Measurements from ENCODE around the gene SPPL2C.

The SPPL2C gene, protein sequence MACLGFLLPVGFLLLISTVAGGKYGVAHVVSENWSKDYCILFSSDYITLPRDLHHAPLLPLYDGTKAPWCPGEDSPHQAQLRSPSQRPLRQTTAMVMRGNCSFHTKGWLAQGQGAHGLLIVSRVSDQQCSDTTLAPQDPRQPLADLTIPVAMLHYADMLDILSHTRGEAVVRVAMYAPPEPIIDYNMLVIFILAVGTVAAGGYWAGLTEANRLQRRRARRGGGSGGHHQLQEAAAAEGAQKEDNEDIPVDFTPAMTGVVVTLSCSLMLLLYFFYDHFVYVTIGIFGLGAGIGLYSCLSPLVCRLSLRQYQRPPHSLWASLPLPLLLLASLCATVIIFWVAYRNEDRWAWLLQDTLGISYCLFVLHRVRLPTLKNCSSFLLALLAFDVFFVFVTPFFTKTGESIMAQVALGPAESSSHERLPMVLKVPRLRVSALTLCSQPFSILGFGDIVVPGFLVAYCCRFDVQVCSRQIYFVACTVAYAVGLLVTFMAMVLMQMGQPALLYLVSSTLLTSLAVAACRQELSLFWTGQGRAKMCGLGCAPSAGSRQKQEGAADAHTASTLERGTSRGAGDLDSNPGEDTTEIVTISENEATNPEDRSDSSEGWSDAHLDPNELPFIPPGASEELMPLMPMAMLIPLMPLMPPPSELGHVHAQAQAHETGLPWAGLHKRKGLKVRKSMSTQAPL

DNA sequence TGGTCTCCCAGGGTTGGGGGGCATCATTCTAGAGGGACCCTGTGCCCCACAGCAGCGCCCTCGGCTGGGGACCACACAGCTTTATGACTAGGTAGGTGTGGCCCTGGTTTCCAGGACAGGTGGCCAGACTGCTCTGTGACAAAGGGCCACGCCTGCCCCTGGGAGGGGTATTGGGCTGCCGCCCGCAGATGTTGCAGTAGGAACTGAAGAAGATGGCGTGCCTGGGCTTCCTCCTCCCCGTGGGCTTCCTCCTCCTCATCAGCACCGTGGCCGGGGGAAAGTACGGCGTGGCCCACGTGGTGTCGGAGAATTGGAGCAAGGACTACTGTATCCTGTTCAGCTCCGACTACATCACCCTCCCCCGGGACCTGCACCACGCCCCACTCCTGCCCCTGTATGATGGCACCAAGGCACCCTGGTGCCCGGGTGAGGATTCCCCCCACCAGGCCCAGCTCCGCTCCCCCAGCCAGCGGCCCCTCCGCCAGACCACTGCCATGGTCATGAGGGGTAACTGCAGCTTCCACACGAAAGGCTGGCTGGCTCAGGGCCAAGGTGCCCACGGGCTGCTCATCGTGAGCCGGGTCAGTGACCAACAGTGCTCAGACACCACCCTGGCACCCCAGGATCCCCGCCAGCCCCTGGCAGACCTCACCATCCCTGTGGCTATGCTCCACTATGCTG, at the start of gene SPPL2C:
Gene SPPL2C, plus strand, starts transcription at position 187 of the 681 bp plus-strand sequence. Its CDS starts 26 bp downstream, at position 213.
- H3K27ac Mint-ChIP-seq, result no peak within 1 kb of the TSS
- H3K27me3 Mint-ChIP-seq (ENCODE audit: low read depth, poor library complexity), result peaks cover 13% of the 10 kb centered on the region
- H3K4me3 Mint-ChIP-seq, result no peak within 1 kb of the TSS
- TF ChIP-seq, protein P1, sequence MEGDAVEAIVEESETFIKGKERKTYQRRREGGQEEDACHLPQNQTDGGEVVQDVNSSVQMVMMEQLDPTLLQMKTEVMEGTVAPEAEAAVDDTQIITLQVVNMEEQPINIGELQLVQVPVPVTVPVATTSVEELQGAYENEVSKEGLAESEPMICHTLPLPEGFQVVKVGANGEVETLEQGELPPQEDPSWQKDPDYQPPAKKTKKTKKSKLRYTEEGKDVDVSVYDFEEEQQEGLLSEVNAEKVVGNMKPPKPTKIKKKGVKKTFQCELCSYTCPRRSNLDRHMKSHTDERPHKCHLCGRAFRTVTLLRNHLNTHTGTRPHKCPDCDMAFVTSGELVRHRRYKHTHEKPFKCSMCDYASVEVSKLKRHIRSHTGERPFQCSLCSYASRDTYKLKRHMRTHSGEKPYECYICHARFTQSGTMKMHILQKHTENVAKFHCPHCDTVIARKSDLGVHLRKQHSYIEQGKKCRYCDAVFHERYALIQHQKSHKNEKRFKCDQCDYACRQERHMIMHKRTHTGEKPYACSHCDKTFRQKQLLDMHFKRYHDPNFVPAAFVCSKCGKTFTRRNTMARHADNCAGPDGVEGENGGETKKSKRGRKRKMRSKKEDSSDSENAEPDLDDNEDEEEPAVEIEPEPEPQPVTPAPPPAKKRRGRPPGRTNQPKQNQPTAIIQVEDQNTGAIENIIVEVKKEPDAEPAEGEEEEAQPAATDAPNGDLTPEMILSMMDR (IDR thresholded peaks at IDR 0.05), result no peak
- H3K9me3 Mint-ChIP-seq, result no peaks in the 10 kb centered on the region
- DNase-seq, result no peak
- no peaks in the 10 kb centered on the region for H3K36me3 Mint-ChIP-seq (ENCODE audit: low read depth)
- no peaks in the 10 kb centered on the region for H3K4me1 Mint-ChIP-seq

DNA sequence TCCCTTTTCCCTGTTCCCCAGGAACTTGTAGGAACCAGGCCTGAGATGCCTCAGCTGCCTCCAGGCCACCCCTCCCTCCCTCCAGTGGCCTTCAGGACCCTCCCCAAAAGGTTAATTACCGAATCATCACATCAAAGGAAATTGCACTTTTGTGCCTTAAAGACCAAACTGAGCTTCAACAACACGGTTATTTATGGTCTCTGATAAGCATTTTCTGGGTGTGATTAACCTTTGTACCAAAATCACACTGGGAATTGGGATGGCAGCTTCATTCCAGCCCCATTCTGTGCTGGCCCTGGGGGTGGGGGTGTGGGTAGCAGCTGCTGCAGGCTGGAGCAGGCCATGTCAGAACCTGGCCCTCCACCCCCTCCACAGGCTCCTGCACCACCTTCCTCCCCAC, 43.9 kb upstream of the SPPL2C start:
- TF ChIP-seq, protein P1 (IDR thresholded peaks at IDR 0.05), result no peak
- Mint-ChIP-seq H3K27ac (no peak overlapping the region), H3K4me3 (no peak overlapping the region), H3K27me3 (ENCODE audit: low read depth, poor library complexity) (peaks cover 12% of the 10 kb centered on the region), H3K36me3 (ENCODE audit: low read depth) (no peaks in the 10 kb centered on the region), H3K4me1 (peaks cover 29% of the 10 kb centered on the region), H3K9me3 (no peaks in the 10 kb centered on the region)
- DNase-seq, result no peak

DNA sequence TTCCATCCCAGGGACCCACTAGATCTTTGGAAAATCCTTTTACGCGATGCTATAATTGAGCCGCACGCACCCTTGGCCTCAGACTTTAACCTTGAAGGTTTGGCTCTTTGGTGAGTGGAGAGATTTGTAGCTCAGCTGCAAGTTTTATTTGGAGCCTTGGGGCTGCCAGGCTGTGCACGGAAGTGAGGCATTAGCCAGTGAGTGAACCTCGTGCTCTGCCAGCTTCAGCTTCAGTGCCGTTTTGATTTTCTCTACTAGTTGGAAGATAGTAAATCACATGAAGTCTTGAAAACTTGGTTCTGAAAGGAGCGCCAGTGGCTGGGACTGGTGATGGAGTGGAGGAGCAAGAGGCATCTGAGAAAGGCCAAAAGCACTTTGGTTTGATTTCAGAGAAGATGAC, 43.3 kb upstream of the SPPL2C start:
- no peaks in the 10 kb centered on the region for H3K9me3 Mint-ChIP-seq
- TF ChIP-seq, protein P1 (IDR thresholded peaks at IDR 0.05), result no peak
- H3K27me3 Mint-ChIP-seq (ENCODE audit: low read depth, poor library complexity), result peaks cover 16% of the 10 kb centered on the region
- peaks cover 25% of the 10 kb centered on the region for H3K4me1 Mint-ChIP-seq
- H3K27ac Mint-ChIP-seq, result no peak overlapping the region
- no peaks in the 10 kb centered on the region for H3K36me3 Mint-ChIP-seq (ENCODE audit: low read depth)
- no peak for DNase-seq
- H3K4me3 Mint-ChIP-seq, result no peak overlapping the region

DNA sequence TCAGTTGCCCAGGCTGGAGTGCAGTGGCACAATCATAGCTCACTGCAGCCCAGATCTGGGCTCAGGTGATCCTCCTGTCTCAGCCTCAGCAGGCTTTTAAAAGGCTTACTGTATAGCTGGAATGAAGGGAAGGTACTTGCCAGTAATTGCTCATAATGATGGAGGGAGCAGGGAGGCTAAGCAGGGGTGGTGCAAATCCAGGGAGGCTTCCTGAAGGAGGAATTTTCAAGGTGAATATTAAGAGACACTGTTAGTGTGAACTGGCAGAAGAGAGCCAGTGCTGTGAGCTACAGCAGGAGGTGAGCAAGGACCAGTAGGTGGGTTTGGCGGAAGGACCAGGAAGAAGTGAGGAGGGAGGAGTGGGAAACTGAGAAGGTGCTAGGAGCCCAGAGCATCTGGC, 35.8 kb upstream of the SPPL2C start:
- Mint-ChIP-seq H3K9me3 (no peaks in the 10 kb centered on the region), H3K27ac (no peak overlapping the region), H3K4me3 (no peak overlapping the region), H3K4me1 (peaks cover 13% of the 10 kb centered on the region), H3K27me3 (ENCODE audit: low read depth, poor library complexity) (peaks cover 14% of the 10 kb centered on the region), H3K36me3 (ENCODE audit: low read depth) (no peaks in the 10 kb centered on the region)
- no peak for DNase-seq
- TF ChIP-seq, protein P1 (IDR thresholded peaks at IDR 0.05), result no peak

DNA sequence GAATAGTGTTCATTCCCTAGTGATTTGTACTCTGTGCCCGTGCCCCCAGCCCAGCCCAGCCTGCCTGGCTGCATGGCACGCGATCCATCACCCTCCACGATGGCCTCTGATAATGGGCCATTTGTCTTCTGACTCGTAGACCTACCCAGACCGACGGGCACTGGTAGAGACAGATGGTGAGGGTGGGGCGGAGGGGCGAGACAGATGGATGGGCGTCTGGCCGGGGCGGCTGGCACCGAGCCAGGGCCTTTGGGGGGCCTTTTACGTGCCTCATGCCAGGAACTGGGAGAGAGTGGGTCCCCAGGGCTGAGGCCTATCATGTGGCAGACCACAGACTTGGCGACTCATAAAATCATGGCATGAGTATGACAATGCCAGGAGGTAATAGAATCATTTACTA, 35.2 kb upstream of the SPPL2C start:
- Mint-ChIP-seq H3K9me3 (no peaks in the 10 kb centered on the region), H3K4me1 (peaks cover 19% of the 10 kb centered on the region), H3K36me3 (ENCODE audit: low read depth) (no peaks in the 10 kb centered on the region), H3K27ac (no peak overlapping the region), H3K27me3 (ENCODE audit: low read depth, poor library complexity) (peaks cover 10% of the 10 kb centered on the region), H3K4me3 (no peak overlapping the region)
- no peak for DNase-seq
- TF ChIP-seq, protein P1 (IDR thresholded peaks at IDR 0.05), result no peak
